HG02610 (cell line): Measurements from ENCODE around the gene EMC1.
"Not testable (repeated sequence)": the region's sequence is repeated elsewhere in the genome, so short reads cannot be mapped to it uniquely, and the experiment has no call there.

Experiments
- ATAC-seq: cut with Tn5 transposase; IDR thresholded peaks from one replicate; pipeline ENCODE4 v1.9.1; 2021; ENCODE audit warnings: mild to moderate bottlenecking, moderate library complexity; ENCODE audit not compliant: unreplicated experiment

Gene EMC1

GRCh38 chr1:19251305-19252196 lies at the start of gene EMC1, which contains the start of gene MRTO4:
TSS of gene EMC1 (minus strand) at chr1:19251524. CDS start at chr1:19251509, 15 bp downstream.
TSS of gene MRTO4 (plus strand) at chr1:19251805. CDS start at chr1:19251836, 31 bp downstream.
- ATAC-seq, result peak; percentile 67

GRCh38 chr1:19300211-19300610 lies 48.9 kb upstream of the EMC1 start:
- no peak for ATAC-seq

GRCh38 chr1:19294638-19295037 lies 43.3 kb upstream of the EMC1 start:
- ATAC-seq, result no peak

GRCh38 chr1:19289244-19289643 lies 37.9 kb upstream of the EMC1 start:
- ATAC-seq, result no peak

GRCh38 chr1:19288324-19289241 lies 37.3 kb upstream of the EMC1 start, which contains the start of gene AKR7A3:
TSS of gene AKR7A3 (minus strand) at chr1:19288770. CDS start at chr1:19288709, 61 bp downstream.
- ATAC-seq, result not testable (repeated sequence)

- no peak for ATAC-seq
Measured at GRCh38 chr1:19287436-19288185, 36.3 kb upstream of the EMC1 start.

- not testable (repeated sequence) for ATAC-seq
Measured at GRCh38 chr1:19285807-19286206, 34.5 kb upstream of the EMC1 start.

- not testable (repeated sequence) for ATAC-seq
Measured at GRCh38 chr1:19285366-19285765, 34.0 kb upstream of the EMC1 start.

GRCh38 chr1:19284881-19285280 lies 33.6 kb upstream of the EMC1 start:
- ATAC-seq, result no peak

GRCh38 chr1:19283891-19284290 lies 32.6 kb upstream of the EMC1 start:
- ATAC-seq, result no peak

GRCh38 chr1:19274636-19275035 lies 23.3 kb upstream of the EMC1 start:
- no peak for ATAC-seq

GRCh38 chr1:19273844-19274531 lies 22.7 kb upstream of the EMC1 start:
- not testable (repeated sequence) for ATAC-seq

- ATAC-seq, result no peak
Measured at GRCh38 chr1:19273106-19273843, 22.0 kb upstream of the EMC1 start.

- no peak for ATAC-seq
Measured at GRCh38 chr1:19272064-19272463, 20.7 kb upstream of the EMC1 start.

GRCh38 chr1:19270343-19270730 lies 19.0 kb upstream of the EMC1 start:
- not testable (repeated sequence) for ATAC-seq

- not testable (repeated sequence) for ATAC-seq
Measured at GRCh38 chr1:19269427-19270342, 18.4 kb upstream of the EMC1 start.

GRCh38 chr1:19268445-19268844 lies 17.1 kb upstream of the EMC1 start:
- ATAC-seq, result no peak

GRCh38 chr1:19262744-19263143 lies 11.4 kb upstream of the EMC1 start:
- no peak for ATAC-seq
